Measurements from ENCODE around the gene MRPL53.

DNA sequence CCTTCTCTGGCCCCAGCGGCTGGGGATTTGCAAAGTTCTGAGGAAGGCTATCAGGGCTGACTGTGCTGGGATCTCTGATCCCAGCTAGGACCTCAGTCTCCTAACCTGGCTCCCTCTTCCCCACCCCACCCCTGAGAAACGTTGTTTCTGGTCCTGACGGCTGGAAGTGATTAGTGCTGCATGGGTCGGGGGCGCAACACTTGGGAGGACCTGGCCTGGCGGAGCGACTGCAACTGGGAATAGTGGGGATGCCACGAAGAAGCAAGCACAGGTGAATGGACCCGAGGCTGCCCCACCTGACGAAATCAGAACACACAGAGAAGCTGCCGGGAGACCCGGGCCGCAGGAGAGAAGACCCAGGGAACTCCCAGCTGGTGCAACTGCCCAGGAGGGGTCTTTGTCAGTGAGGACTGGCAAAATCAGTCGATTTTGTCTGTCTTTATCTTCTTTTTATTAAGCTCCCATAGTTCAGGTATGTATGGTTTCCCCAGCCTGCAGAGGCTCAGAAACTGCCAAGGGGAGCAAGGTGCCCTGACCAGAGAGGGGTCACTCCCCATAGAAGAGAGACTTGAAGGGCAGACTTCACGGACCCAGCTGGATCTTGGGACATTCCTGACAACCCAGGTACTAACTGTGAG lies 27.6 kb upstream of the MRPL53 start:
- TF ChIP-seq SIX4 (CRISPR knock-in tag; IDR thresholded peaks at IDR 0.05), result no peak
- TF ChIP-seq ZNF616 (CRISPR knock-in tag; IDR thresholded peaks at IDR 0.05; ENCODE audit: low read depth), result no peak
- TF ChIP-seq NCOA5 (CRISPR knock-in tag; IDR thresholded peaks at IDR 0.05), result no peak
- TF ChIP-seq ZNF350 (CRISPR knock-in tag; IDR thresholded peaks at IDR 0.05; ENCODE audit: borderline replicate concordance, low read depth), result no peak
- TF ChIP-seq THAP9 (CRISPR knock-in tag; IDR thresholded peaks at IDR 0.05; ENCODE audit: borderline replicate concordance), result no peak
- TF ChIP-seq ZHX1 (CRISPR knock-in tag; IDR thresholded peaks at IDR 0.05; ENCODE audit: low read depth), result no peak
- TF ChIP-seq CHD2 (IDR thresholded peaks at IDR 0.05; ENCODE audit: low read depth, low read length), result no peak
- TF ChIP-seq, protein P1, sequence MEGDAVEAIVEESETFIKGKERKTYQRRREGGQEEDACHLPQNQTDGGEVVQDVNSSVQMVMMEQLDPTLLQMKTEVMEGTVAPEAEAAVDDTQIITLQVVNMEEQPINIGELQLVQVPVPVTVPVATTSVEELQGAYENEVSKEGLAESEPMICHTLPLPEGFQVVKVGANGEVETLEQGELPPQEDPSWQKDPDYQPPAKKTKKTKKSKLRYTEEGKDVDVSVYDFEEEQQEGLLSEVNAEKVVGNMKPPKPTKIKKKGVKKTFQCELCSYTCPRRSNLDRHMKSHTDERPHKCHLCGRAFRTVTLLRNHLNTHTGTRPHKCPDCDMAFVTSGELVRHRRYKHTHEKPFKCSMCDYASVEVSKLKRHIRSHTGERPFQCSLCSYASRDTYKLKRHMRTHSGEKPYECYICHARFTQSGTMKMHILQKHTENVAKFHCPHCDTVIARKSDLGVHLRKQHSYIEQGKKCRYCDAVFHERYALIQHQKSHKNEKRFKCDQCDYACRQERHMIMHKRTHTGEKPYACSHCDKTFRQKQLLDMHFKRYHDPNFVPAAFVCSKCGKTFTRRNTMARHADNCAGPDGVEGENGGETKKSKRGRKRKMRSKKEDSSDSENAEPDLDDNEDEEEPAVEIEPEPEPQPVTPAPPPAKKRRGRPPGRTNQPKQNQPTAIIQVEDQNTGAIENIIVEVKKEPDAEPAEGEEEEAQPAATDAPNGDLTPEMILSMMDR (CRISPR knock-in tag; IDR thresholded peaks at IDR 0.05), result no peak
- TF ChIP-seq, protein P2, sequence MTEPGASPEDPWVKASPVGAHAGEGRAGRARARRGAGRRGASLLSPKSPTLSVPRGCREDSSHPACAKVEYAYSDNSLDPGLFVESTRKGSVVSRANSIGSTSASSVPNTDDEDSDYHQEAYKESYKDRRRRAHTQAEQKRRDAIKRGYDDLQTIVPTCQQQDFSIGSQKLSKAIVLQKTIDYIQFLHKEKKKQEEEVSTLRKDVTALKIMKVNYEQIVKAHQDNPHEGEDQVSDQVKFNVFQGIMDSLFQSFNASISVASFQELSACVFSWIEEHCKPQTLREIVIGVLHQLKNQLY (CRISPR knock-in tag; IDR thresholded peaks at IDR 0.05), result no peak
- no peak for TF ChIP-seq HNF4G (IDR thresholded peaks at IDR 0.05; ENCODE audit: borderline replicate concordance, low read depth, low read length)
- TF ChIP-seq HNF4G (CRISPR knock-in tag; IDR thresholded peaks at IDR 0.05; ENCODE audit: borderline replicate concordance, low read depth), result no peak

Measured in HepG2 (cell line).